ENCODE results near the gene FOLR1.

Gene FOLR1

DNA sequence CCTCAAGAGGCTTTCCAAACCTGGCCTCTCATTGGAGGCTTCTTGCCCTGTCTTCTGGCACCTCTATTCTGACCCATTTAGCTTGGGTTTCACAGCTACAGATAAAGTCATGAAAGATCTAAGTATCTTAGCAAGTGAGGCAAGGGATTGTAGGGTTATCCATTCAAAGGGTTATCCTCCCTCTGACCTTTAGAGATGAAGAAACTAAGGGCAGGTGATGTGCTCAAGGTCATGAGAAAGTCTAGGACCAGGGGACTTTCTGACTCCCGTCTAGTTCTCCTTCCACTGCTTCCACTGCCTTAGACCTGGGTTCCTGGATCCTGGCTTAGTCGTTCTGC, 44.8 kb downstream of the FOLR1 start:
- DNase-seq, result no peak

DNA sequence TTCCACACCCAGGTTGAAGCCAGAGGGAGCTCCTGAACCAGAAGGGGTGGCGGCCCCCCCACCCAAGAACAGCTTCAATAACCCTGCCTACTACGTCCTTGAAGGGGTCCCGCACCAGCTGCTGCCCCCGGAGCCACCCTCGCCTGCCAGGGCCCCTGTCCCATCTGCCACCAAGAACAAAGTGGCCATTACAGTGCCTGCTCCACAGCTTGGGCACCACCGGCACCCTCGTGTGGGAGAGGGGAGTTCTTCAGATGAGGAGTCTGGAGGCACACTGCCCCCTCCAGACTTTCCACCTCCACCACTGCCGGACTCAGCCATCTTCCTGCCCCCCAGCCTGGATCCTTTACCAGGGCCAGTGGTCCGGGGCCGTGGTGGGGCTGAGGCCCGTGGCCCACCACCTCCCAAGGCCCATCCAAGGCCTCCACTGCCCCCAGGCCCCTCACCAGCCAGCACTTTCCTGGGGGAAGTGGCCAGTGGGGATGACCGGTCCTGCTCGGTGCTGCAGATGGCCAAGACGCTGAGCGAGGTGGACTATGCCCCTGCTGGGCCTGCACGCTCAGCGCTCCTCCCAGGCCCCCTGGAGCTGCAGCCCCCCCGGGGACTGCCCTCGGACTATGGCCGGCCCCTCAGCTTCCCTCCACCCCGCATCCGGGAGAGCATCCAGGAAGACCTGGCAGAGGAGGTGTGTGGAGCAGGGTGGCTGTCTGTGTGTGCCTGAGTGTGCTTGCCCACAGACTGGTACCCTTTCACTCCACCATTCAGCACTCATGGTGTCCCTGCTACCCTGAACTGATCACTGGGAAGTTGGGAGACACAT, 45.4 kb downstream of the FOLR1 start:
- no peak for DNase-seq

DNA sequence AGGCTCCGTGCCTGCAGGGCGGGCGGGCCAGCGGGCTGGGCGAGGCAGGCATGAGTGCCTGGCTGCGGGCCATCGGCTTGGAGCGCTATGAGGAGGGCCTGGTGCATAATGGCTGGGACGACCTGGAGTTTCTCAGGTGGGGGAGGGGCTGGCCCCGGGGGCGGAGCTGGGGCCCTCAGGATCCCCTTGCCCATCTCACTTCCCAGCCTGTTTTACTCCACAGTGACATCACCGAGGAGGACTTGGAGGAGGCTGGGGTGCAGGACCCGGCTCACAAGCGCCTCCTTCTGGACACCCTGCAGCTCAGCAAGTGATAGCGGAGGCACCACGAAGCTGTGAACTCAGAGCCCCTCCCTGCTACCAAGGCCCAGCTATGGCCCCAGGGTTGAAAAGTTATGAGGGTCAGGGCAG, 46.1 kb downstream of the FOLR1 start:
- peak; percentile 18 for DNase-seq

DNA sequence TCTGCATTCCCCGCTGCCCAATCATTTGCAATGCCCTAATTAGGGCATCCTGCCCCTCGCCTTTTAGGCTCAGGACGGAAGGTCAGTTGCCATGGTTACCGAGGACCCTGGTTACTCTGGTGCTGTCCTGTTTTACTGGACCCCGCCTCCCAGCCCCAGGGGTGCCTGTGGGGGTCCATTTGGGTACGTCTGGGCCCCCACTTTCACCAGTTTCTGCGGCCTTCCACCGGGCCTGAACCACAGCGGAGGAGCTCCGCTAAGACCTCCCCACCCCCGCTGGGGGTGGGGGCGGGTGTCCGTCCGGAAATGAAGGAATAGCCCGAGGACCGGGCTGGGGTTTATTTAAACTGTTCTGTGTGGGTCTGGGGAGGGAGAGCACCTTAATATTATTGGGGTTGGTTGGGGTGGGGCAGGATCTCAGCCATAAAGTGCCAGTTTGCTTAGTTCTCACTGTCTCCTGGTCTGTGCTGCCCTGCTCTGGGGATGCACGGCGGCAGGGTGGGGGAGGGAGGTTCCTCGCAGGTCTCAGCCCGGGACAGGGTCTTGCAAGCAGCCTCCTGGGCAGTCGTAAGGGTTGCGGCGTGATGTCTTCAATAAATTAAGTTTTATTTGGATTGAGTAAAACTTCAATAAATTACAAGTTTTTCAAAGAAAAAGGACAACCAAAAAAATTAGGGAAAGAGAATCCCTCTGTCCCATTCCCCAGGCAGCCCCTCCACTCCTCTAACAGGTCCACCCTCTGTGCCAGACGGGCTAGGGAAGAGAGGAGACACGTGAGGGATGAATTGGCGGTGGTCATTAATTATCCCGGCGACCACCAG, 46.8 kb downstream of the FOLR1 start:
- DNase-seq, result no peak

DNA sequence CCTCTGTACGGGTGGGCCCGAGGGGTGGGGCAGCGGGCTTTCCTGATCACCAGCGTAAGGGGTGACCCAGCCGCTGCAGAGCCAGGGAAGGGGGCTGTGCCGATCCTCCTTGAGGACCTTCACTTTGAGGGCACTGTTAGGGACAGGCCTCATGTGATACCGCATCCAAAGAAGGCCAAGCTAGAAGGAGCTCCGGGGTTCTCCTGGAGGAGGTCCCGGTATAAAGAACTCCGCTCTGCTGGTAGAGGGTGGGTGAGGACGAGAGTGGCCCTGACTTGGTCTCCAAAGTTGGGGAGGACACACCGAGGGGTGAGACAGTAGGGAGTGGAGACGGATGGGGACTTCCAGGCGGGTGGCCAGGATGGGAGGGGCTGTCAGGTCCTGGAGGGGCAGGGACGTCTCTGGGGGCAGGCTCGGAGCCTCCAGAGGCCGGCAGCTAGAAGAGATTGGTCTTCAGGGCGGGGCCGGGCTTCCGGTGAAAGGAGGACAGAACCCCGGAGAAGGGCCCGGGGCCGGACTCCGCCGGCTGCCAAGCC, 47.4 kb downstream of the FOLR1 start:
- DNase-seq, result no peak

DNA sequence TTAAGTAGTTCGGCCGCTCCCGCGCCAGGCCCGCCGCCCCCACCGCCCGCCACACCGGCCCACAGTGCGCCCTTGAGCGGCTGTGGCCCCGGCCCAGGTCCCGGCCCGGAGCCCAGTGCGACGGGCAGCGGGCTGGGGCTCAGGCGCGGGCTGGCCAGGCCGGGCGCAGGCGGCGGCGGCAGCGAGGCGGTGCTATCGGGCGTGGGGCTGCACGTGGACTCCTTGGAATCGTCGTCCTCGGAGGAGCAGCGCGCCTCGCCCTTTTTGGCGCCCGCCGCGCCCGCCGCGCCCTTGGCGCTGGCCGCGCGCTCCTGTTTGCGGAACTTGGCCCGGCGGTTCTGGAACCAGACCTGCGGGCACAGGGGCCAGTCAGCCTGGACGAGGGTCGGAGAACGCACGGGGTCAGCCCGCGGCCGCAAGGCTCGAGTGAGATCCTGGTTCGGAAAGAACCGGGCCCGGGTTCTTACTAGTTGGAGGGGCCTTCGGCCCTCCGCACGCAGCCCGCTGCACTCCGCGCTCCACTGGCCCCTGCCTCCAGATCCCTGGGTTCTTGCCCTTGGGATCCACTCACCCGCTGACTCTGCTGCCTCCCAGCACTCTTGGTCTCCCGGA, 48.0 kb downstream of the FOLR1 start:
- peak; percentile 11 for DNase-seq

DNA sequence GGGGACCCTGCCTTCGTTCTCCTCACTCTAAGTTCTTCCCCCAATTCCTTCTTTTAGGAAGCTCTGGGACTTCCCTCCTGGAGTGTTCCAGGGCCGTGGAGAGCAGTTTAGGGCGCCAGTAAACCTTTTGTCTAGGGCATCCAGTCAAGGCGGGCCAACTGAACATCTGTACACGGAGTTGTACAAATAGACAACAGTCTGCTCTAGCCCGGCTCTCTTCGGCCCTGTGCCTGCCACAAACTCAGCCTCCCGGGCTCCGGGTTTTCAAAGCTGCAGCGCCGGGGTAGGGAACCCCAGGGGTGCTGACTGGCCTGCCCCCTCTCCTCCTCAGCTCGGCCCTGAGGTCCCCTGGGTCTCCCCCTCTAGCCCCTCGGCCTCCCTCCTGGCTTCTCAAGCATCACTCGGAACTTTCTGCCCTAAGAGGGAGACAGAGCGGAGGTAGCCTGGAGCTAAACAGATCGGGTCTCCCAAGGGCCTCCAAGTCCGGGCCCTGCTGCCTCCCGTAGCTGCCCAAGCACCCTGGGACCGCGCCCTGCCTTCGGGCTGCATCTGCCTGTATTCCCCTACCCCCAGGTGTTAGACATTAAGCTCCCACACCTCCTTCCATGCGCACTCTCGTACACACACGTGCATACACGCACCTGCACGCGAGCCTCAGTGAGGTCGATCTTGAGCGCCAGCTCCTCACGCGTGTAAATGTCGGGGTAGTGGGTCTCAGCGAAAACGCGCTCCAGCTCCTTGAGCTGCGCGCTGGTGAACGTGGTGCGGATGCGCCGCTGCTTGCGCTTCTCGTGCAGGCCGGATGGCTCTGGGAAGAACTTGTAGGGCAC, 48.7 kb downstream of the FOLR1 start:
- no peak for DNase-seq

DNA sequence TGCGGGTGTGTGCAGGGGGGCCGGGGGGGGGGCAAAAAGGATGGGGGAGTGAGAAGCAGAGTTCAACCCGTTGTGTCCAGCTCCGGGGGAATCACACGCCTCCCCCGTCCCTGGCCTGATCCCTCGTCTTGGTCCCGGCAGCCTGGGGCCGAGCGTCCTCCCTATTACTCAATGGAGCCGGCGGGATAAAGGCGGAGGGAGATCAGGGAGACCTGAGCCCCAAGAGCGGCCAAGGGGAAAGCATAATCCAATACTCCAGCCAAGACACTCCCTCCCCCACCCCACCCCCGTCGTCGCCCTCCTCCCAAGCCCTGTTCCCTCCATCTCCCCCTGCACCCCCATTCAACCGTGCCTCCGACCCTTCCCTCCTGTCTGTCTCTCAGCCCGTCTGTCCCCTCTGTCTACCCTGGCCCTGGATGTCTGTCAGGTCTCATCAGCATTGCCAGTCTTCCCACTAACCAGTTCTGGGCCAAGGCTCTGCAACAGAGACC, 49.4 kb downstream of the FOLR1 start:
- no peak for DNase-seq

DNA sequence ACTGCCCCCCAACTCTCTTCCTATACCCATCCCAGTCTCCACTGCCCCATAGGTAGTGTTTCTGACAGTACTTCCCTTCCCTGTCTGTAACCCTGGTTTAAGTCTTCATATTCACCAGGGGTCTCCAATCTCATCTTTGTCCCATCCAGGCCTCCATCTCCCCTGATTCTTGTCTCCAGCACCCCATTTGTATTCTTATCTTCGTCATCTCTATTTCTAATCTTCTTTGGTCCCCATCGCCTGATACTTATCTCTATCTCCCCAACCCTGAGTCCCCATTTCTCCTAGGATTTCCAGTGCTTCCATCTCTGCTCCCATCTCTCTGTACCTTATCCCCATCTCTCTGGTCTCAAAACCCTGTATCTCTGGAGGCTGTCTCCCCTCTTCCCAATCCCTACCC, 50.2 kb downstream of the FOLR1 start:
- no peak for DNase-seq

DNA sequence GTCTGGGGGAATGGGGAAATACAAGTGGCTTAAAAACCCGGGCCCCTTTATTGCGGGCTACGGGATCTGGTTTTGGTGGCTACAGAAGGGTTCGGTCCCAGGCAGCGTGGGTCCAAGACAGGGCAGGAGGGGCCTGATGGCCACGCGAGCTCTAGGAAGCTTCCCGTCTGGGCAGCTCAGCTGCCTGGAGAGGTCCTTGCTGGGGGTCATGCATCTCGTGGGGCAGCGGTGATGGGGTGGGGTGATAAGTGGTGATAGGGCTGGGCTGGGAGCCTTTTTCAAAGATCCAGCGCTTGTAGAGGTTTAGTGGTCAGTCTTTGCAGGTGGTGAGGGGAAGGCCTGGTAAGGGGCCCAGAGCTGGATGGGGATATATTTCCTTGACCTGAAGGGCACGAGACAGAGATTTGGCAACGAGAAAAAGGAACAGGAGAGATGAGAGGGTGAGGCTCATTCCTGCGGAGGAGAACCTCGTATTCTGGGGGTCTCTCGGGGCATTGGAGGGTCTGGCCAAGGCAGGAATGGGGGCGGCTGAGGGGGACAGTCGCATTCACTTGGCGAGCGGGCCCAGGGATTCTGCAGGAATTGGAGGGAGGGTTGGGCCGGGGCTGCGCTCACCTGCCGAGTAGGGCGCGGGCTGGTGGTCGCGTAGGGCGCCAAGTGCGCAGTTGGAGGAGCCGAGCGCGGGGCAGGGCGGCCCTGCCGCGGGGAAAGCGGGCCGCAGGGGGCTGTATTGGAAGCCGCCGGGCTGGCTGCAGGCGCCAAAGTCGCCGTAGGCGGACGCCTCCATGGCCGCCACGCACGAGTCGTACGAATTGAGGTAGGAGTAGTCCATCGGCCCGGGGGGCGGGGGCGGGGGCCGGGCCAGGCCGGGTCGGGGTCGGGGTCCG, 51.5 kb downstream of the FOLR1 start:
- DNase-seq, result no peak

DNA sequence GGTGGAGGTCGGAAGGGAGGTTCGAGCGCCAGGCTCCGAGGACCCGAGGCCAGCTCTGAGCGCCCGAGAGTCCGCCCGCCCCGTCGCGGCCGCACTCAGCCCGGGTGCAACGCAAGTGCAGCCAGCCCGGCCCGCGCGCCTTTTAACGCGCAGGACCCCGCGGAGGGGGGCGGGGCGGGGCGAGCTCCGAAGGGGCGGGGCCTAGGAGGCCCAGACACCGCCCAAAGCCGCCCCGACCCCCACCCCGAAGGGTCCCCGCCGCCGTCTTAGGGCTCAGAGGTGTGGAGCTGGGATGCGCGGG, 52.1 kb downstream of the FOLR1 start, which contains the start of gene PHOX2A:
TSS of gene PHOX2A (minus strand) at position 117 of the 301 bp plus-strand sequence. CDS start 172 bp downstream, outside the sequence.
- no peak for DNase-seq

DNA sequence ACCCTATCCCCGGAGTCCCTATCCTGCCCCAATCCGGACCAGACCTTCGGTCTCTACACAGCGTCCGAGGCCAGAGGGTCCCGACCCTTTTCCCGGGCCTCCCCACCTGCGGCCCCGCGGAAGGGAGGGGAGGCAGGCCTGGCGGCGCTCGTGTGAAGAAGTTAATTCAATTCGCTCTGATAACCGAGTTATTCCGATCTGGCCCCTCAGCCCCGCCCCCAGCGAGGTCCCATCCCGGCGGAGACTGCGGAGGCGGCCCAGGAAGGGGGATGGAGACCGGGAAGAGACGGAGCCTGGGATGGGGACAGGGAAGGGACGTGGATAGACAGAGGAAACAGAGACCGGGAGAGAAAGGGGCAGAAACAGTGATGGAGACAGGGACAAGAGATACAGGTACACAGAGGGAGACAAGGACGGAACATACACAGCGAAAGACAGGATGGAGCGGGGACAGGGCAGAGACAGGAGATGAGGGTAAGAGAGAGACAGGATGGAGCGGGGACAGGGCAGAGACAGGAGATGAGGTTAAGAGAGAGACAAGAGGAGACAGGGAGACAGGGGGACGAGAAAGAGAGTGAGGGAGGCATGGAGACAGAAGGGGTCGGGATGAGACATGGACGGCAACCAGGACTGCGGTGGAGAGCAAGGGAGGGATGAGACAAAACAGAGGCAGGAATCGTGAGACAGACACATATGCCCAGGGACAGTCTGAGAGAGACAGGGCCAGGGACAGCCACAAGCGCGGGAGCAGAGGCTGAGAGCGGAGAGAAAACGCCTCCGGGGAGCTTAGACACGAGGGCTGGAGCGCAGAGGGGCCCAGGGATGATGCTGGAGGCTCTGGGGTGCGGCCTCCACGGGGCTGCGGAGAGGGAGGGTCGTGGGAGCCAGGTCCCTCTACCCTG, 52.7 kb downstream of the FOLR1 start:
- DNase-seq, result no peak

DNA sequence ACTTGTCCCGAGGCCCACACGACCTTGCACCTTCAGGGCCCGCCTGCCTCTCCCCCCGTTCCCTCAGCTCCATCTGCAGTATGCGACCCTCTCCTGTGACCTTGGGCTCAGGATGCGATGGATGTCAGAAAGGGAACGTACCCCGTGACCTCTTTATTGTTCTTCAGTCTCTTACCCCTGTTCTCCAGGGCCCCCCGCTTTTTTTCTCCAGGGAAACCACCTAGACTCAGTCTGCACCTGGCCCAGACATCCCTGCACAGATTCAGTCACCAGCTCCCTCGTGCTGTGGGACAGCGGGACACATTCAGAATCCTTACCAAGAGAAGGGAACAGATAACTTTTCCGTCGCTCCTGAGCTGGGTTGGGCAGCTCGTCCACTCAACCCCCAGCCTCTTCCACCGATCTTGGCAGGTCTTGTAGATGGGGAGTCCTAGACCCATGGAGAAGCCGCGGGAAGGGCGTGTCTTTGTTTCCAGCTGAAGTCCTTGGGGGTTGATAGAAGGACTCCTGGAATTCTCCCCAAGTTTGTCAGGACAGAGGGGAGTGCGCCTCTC, 53.4 kb downstream of the FOLR1 start:
- DNase-seq, result no peak

Measured in kidney glomerular epithelial cell (primary cell).